Peyer's patch (tissue), 4 donors: ENCODE results near the gene BAZ1A.

ENCODE experiments used
- CTCF ChIP-seq, 6 experiments: fragments of 450-650 bp in 4 of 6; fragments of 200-600 bp in 2 of 6; sonication (generic) in 1 of 6; IDR thresholded peaks; one replicate each; pipeline ENCODE4 v1.5.1; 2017 to 2019; ENCODE audit warnings: antibody characterized with exemption in 6 of 6, mild to moderate bottlenecking in 3 of 6, moderate library complexity in 1 of 6
- POLR2A ChIP-seq, 2 donors: fragments of 450-650 bp; IDR thresholded peaks; one replicate each; pipeline ENCODE4 v1.5.1; 2017; ENCODE audit warnings: antibody characterized with exemption in 2 of 2, mild to moderate bottlenecking in 2 of 2, moderate library complexity in 2 of 2

DNA sequence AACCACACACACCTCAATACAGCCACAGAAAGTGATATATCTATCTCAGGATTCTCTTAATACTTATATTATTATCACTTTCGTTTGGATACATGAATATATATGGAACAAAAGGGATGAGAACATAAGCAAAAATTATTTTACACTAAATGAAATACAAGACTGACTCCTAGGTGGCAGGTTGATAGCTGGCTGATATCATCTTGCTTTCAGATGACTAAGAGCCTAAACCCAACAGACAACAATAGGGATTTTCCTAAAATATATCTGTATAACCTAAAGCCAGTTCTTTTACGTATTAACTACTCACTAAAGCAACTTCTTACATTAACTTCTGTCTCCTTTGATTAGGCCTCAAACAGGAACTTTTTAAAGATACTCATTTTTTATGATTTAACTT, 65.1 kb downstream of the BAZ1A start:
- TF ChIP-seq CTCF (IDR thresholded peaks at IDR 0.05) (no peak), POLR2A (IDR thresholded peaks at IDR 0.05) (no peak)
